GM13977 (cell line): ENCODE measurements around the gene HMOX2.

Experiments
- DNase-seq: peaks from one replicate; pipeline ENCODE4 v3.0.0; 2012; ENCODE audit warnings: low spot score
- in situ Hi-C: fragments of 300-500 bp; cut with MboI; formaldehyde crosslinking; loops from one replicate; pipeline ENCODE4 v1.12.0; 2022; ENCODE audit warnings: low sequenced_read_pairs, low pct_unique_long_range_greater_than_20kb, mixed read lengths, inconsistent platforms; ENCODE audit not compliant: unreplicated experiment
- TF ChIP-seq, protein P1 (sequence below): IDR thresholded peaks from 2 replicates; pipeline ENCODE4 v1.5.1; 2012; ENCODE audit warnings: mild to moderate bottlenecking, control low read depth; ENCODE audit not compliant: insufficient read depth; ENCODE audit errors: extremely low read depth, missing control alignments

Gene HMOX2

GRCh38 chr16:4525069-4525468 is 48.9 kb downstream of the HMOX2 start:
- DNase-seq: no peak
- in situ Hi-C loops: no loop called here
- TF ChIP-seq, protein P1, sequence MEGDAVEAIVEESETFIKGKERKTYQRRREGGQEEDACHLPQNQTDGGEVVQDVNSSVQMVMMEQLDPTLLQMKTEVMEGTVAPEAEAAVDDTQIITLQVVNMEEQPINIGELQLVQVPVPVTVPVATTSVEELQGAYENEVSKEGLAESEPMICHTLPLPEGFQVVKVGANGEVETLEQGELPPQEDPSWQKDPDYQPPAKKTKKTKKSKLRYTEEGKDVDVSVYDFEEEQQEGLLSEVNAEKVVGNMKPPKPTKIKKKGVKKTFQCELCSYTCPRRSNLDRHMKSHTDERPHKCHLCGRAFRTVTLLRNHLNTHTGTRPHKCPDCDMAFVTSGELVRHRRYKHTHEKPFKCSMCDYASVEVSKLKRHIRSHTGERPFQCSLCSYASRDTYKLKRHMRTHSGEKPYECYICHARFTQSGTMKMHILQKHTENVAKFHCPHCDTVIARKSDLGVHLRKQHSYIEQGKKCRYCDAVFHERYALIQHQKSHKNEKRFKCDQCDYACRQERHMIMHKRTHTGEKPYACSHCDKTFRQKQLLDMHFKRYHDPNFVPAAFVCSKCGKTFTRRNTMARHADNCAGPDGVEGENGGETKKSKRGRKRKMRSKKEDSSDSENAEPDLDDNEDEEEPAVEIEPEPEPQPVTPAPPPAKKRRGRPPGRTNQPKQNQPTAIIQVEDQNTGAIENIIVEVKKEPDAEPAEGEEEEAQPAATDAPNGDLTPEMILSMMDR: no peak

DNA sequence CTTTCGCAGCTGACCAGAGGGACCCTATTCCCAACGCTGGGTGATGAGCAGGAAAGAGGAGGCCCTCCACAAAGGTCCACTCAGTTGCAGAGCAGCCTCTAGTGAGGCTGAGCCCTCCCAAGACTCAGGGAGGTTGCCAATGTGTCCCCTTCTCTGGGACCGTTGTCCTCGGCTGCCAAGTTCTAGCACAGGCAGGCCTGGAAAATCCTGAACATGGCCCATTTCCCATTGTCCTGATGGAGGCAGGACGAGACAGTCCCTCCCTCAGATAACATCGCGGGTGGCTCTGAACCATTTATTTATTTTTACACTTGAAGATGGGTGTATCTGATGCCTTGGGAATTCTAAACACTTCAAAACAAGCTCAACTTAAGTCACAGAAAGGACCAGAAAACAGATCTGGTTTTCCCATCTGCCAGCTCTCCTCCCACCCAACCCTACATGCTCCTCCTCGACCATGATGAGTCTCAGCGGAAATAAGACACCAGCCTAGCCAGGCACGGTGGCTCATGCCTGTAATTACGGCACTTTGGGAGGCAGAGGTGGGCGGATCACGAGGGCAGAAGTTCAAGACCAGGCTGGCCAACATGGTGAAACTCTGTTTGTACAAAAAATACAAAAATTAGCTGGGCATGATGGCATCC is 49.6 kb downstream of the HMOX2 start:
- in situ Hi-C loops: no loop called here
- TF ChIP-seq, protein P1: no peak
- DNase-seq: no peak

GRCh38 chr16:4529085-4530060 is 53.2 kb downstream of the HMOX2 start:
- no peak for DNase-seq
- TF ChIP-seq, protein P1: no peak
- in situ Hi-C loops: no loop called here

GRCh38 chr16:4531811-4532210 is 55.6 kb downstream of the HMOX2 start:
- DNase-seq: no peak
- in situ Hi-C loops: no loop called here
- TF ChIP-seq, protein P1: no peak

- TF ChIP-seq, protein P1: no peak
- no peak for DNase-seq
- in situ Hi-C loops: no loop called here
Observed at GRCh38 chr16:4532238-4532637, 56.0 kb downstream of the HMOX2 start.

DNA sequence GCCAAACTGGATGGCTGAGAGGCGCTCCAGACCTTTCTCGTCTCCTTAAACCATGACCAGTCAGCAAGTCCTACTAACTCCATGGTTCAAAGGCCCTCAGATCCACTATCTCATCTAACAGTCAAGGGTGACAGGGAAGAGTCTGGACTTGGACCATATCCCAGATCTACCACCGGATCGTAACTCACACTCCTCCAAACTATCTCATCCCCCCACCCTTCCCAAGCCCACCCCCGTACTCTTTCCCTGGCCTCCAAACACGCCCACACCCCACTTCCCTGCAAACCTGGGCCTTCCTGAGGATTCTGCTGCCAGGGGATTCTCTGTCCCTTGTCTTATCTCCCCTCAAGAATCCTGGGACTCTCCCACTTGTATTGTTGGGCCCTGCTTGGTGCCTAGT is 57.3 kb downstream of the HMOX2 start:
- in situ Hi-C loops: no loop called here
- no peak for DNase-seq
- TF ChIP-seq, protein P1: no peak
